Astrocyte (in vitro differentiated cells and primary cell): ENCODE data around the gene GABBR1. TPM values are rescaled to one million over a fixed set of nuclear protein-coding genes. Genes with fewer than 3 reads are reported as not detected.

Source experiments
- DNase-seq: peaks from one replicate; pipeline ENCODE4 v3.0.0-alpha.2; 2010; ENCODE audit warnings: low read depth
- FAIRE-seq: peaks from 2 replicates; lab custom pipeline; 2011; peaks lifted over from hg19 to GRCh38; lab: Jason Lieb, UNC
- H2AFZ ChIP-seq: 2 replicates; pipeline ENCODE4 v1.6.0; 2012; ENCODE audit warnings: low read depth, low read length, inconsistent platforms
- H3K27ac ChIP-seq: 2 replicates; pipeline ENCODE4 v1.5.1; 2011; ENCODE audit warnings: low read depth, low read length, inconsistent platforms
- H3K27me3 ChIP-seq: 2 replicates; pipeline ENCODE4 v1.6.0; 2011; ENCODE audit warnings: low read length, inconsistent platforms; ENCODE audit not compliant: insufficient read depth
- H3K36me3 ChIP-seq: 2 replicates; pipeline ENCODE4 v1.5.1; 2011; ENCODE audit warnings: low read length, inconsistent platforms; ENCODE audit not compliant: insufficient read depth
- H3K4me1 ChIP-seq: 2 replicates; pipeline ENCODE4 v1.5.1; 2011; ENCODE audit warnings: low read length, inconsistent platforms; ENCODE audit not compliant: insufficient read depth
- H3K4me2 ChIP-seq: 2 replicates; pipeline ENCODE4 v1.6.0; 2012; ENCODE audit warnings: low read length, inconsistent platforms
- H3K4me3 ChIP-seq: 2 replicates; pipeline ENCODE4 v1.5.1; 2011; ENCODE audit warnings: low read depth, mild to moderate bottlenecking, low read length, inconsistent platforms; ENCODE audit not compliant: insufficient read depth
- H3K79me2 ChIP-seq: 2 replicates; pipeline ENCODE4 v1.6.0; 2012; ENCODE audit warnings: mild to moderate bottlenecking, low read length, inconsistent platforms; ENCODE audit not compliant: insufficient read depth
- H3K9ac ChIP-seq: 2 replicates; pipeline ENCODE4 v1.6.0; 2012; ENCODE audit warnings: mild to moderate bottlenecking, low read length, inconsistent platforms
- H3K9me3 ChIP-seq: 2 replicates; pipeline ENCODE4 v1.5.1; 2012; ENCODE audit warnings: low read depth, mild to moderate bottlenecking, low read length, inconsistent platforms; ENCODE audit not compliant: insufficient read depth
- H4K20me1 ChIP-seq: 2 replicates; pipeline ENCODE4 v1.6.0; 2012; ENCODE audit warnings: low read length, inconsistent platforms; ENCODE audit not compliant: insufficient read depth
- H3K27ac Mint-ChIP-seq: one replicate; pipeline ENCODE4 v1.8.0; 2021; ENCODE audit warnings: mild to moderate bottlenecking, mixed read lengths; ENCODE audit not compliant: unreplicated experiment
- H3K27me3 Mint-ChIP-seq: one replicate; pipeline ENCODE4 v1.8.0; 2021; ENCODE audit warnings: low read depth, mixed read lengths; ENCODE audit not compliant: unreplicated experiment
- H3K36me3 Mint-ChIP-seq: one replicate; pipeline ENCODE4 v1.8.0; 2021; ENCODE audit warnings: low read depth, mixed read lengths; ENCODE audit not compliant: unreplicated experiment
- H3K4me1 Mint-ChIP-seq: one replicate; pipeline ENCODE4 v1.8.0; 2021; ENCODE audit warnings: low read depth, mixed read lengths; ENCODE audit not compliant: unreplicated experiment
- H3K4me3 Mint-ChIP-seq: one replicate; pipeline ENCODE4 v1.8.0; 2021; ENCODE audit warnings: mild to moderate bottlenecking, moderate library complexity, mixed read lengths; ENCODE audit not compliant: unreplicated experiment
- H3K9me3 Mint-ChIP-seq: one replicate; pipeline ENCODE4 v1.8.0; 2021; ENCODE audit warnings: mild to moderate bottlenecking, mixed read lengths; ENCODE audit not compliant: unreplicated experiment
- EZH2 ChIP-seq: IDR thresholded peaks from 2 replicates; pipeline ENCODE4 v1.6.1; 2012; ENCODE audit warnings: mild to moderate bottlenecking, low read length, inconsistent platforms; ENCODE audit not compliant: insufficient read depth
- total RNA-seq: library from RNA; stranded (reverse); gene quantifications from 2 replicates; pipeline ENCODE4 v1.2.1, GENCODE V29; 2021
- TF ChIP-seq, protein P1 (sequence below): IDR thresholded peaks from 2 replicates; pipeline ENCODE4 v1.5.1; 2011; ENCODE audit warnings: low read depth, mild to moderate bottlenecking, inconsistent platforms, low read length, moderate library complexity; ENCODE audit not compliant: insufficient read depth

The GABBR1 gene
- total RNA-seq, 1 donor from 2014 or later: 66.3 TPM

DNA sequence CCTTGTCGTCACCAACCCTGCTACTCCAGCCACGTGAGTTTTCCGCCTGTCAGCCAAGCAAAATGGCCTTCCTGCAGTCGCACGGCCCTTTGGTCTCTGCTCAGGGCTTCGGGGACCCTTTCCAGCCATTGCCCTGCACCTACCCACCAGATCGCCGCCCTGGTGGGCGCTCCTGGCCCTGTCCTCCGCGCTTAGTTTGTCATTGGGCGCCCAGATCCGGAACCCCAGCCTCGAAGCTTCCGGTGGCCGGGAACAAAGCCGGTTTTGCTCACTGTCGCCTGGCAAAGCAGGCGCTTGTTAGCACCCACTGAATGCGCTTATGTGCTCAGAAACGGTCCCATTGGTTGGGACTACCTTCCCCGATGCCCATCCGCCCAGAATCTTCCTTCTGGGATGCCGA lies 47.4 kb upstream of the GABBR1 start:
- no peak overlapping the region for H3K27ac Mint-ChIP-seq
- no peak overlapping the region for H2AFZ ChIP-seq
- FAIRE-seq (no peak), DNase-seq (no peak)
- H3K9me3 Mint-ChIP-seq: no peaks in the 10 kb centered on the region
- no peaks in the 10 kb centered on the region for H3K9me3 ChIP-seq
- no peak overlapping the region for H3K27ac ChIP-seq
- H3K4me2 ChIP-seq: no peak overlapping the region
- H3K27me3 Mint-ChIP-seq: no peaks in the 10 kb centered on the region
- H3K36me3 ChIP-seq: no peaks in the 10 kb centered on the region
- no peaks in the 10 kb centered on the region for H3K4me1 ChIP-seq
- H3K36me3 Mint-ChIP-seq: no peaks in the 10 kb centered on the region
- H3K79me2 ChIP-seq: no peaks in the 10 kb centered on the region
- H4K20me1 ChIP-seq: no peaks in the 10 kb centered on the region
- no peak overlapping the region for H3K9ac ChIP-seq
- TF ChIP-seq, protein P1, sequence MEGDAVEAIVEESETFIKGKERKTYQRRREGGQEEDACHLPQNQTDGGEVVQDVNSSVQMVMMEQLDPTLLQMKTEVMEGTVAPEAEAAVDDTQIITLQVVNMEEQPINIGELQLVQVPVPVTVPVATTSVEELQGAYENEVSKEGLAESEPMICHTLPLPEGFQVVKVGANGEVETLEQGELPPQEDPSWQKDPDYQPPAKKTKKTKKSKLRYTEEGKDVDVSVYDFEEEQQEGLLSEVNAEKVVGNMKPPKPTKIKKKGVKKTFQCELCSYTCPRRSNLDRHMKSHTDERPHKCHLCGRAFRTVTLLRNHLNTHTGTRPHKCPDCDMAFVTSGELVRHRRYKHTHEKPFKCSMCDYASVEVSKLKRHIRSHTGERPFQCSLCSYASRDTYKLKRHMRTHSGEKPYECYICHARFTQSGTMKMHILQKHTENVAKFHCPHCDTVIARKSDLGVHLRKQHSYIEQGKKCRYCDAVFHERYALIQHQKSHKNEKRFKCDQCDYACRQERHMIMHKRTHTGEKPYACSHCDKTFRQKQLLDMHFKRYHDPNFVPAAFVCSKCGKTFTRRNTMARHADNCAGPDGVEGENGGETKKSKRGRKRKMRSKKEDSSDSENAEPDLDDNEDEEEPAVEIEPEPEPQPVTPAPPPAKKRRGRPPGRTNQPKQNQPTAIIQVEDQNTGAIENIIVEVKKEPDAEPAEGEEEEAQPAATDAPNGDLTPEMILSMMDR: no peak
- TF ChIP-seq EZH2: no peak
- no peak overlapping the region for H3K4me3 ChIP-seq
- H3K4me1 Mint-ChIP-seq: peaks cover 16% of the 10 kb centered on the region
- H3K27me3 ChIP-seq: no peaks in the 10 kb centered on the region
- no peak overlapping the region for H3K4me3 Mint-ChIP-seq

DNA sequence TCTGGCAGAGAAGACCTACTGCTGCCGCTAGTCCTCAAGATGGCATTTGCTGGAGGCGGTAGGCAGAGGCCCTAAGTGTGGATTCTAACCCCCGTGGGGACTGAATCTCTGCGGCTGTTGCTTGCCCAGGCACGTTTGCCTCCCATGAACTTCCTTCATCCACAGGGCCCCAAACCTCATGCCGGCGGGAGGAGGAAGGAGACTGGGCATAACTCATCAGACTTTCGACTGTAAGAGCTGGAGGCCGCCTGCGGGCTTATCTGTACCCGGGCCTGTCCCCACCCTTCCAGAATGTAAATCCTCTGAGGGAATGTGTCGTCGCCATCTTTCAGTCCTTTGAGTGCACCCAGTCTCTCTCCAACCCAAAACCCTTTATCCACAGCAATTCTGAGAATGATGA lies 47.0 kb upstream of the GABBR1 start:
- FAIRE-seq (no peak), DNase-seq (no peak)
- no peaks in the 10 kb centered on the region for H3K27me3 ChIP-seq
- no peaks in the 10 kb centered on the region for H3K4me1 ChIP-seq
- Mint-ChIP-seq H3K4me3 (no peak overlapping the region), H3K4me1 (peaks cover 16% of the 10 kb centered on the region), H3K27me3 (no peaks in the 10 kb centered on the region), H3K27ac (no peak overlapping the region), H3K36me3 (no peaks in the 10 kb centered on the region), H3K9me3 (no peaks in the 10 kb centered on the region)
- H2AFZ ChIP-seq: no peak overlapping the region
- H3K36me3 ChIP-seq: no peaks in the 10 kb centered on the region
- H4K20me1 ChIP-seq: no peaks in the 10 kb centered on the region
- no peaks in the 10 kb centered on the region for H3K79me2 ChIP-seq
- H3K4me3 ChIP-seq: no peak overlapping the region
- no peak overlapping the region for H3K27ac ChIP-seq
- H3K4me2 ChIP-seq: no peak overlapping the region
- no peaks in the 10 kb centered on the region for H3K9me3 ChIP-seq
- TF ChIP-seq EZH2: no peak
- TF ChIP-seq, protein P1: no peak
- no peak overlapping the region for H3K9ac ChIP-seq

GRCh38 chr6:29678114-29678513 lies 45.1 kb upstream of the GABBR1 start:
- Histone ChIP-seq H3K79me2 (no peaks in the 10 kb centered on the region), H3K36me3 (no peaks in the 10 kb centered on the region), H3K4me1 (no peaks in the 10 kb centered on the region), H2AFZ (no peak overlapping the region), H3K4me2 (no peak overlapping the region), H3K9me3 (no peaks in the 10 kb centered on the region), H4K20me1 (no peaks in the 10 kb centered on the region), H3K4me3 (no peak overlapping the region), H3K9ac (no peak overlapping the region), H3K27me3 (no peaks in the 10 kb centered on the region), H3K27ac (no peak overlapping the region)
- H3K4me3 Mint-ChIP-seq: no peak overlapping the region
- DNase-seq: no peak
- no peaks in the 10 kb centered on the region for H3K9me3 Mint-ChIP-seq
- TF ChIP-seq, protein P1: no peak
- TF ChIP-seq EZH2: no peak
- H3K4me1 Mint-ChIP-seq: peaks cover 16% of the 10 kb centered on the region
- no peaks in the 10 kb centered on the region for H3K27me3 Mint-ChIP-seq
- no peak overlapping the region for H3K27ac Mint-ChIP-seq
- no peak for FAIRE-seq
- H3K36me3 Mint-ChIP-seq: no peaks in the 10 kb centered on the region
